Measurements from ENCODE around the gene RABGGTA.

The RABGGTA gene

GRCh38 chr14:24254630-24255392 lies 16.6 kb downstream of the RABGGTA start:
- TF ChIP-seq CTCF (IDR thresholded peaks at IDR 0.05; ENCODE audit: low read depth, low read length, missing control alignments): no peak
- no peak overlapping the region for H3K4me3 ChIP-seq (ENCODE audit: low read depth, low read length)
- no peak for DNase-seq (ENCODE audit: low read depth)

- H3K4me3 ChIP-seq (ENCODE audit: low read depth, low read length): no peak overlapping the region
- no peak for TF ChIP-seq CTCF (IDR thresholded peaks at IDR 0.05; ENCODE audit: low read depth, low read length, missing control alignments)
- no peak for DNase-seq (ENCODE audit: low read depth)
Measured at GRCh38 chr14:24253936-24254335, 17.5 kb downstream of the RABGGTA start.

- TF ChIP-seq CTCF (IDR thresholded peaks at IDR 0.05; ENCODE audit: low read depth, low read length, missing control alignments): no peak
- DNase-seq (ENCODE audit: low read depth): no peak
- no peak overlapping the region for H3K4me3 ChIP-seq (ENCODE audit: low read depth, low read length)
Measured at GRCh38 chr14:24252289-24253124, 18.9 kb downstream of the RABGGTA start.

- no peak for DNase-seq (ENCODE audit: low read depth)
Measured at GRCh38 chr14:24251880-24252288, 19.5 kb downstream of the RABGGTA start.

GRCh38 chr14:24250354-24250753 lies 21.0 kb downstream of the RABGGTA start:
- no peak for TF ChIP-seq CTCF (IDR thresholded peaks at IDR 0.05; ENCODE audit: low read depth, low read length, missing control alignments)
- no peak for DNase-seq (ENCODE audit: low read depth)
- no peak overlapping the region for H3K4me3 ChIP-seq (ENCODE audit: low read depth, low read length)

More at GRCh38 chr14:24251880-24252288, 19.5 kb downstream of the RABGGTA start:
- H3K4me3 ChIP-seq (ENCODE audit: low read depth, low read length): no peak overlapping the region
- TF ChIP-seq CTCF (IDR thresholded peaks at IDR 0.05; ENCODE audit: low read depth, low read length, missing control alignments): no peak

- H3K4me3 ChIP-seq (ENCODE audit: low read depth, low read length): no peak overlapping the region
- TF ChIP-seq CTCF (IDR thresholded peaks at IDR 0.05; ENCODE audit: low read depth, low read length, missing control alignments): no peak
- no peak for DNase-seq (ENCODE audit: low read depth)
Measured at GRCh38 chr14:24249230-24250021, 22.0 kb downstream of the RABGGTA start.

Measured in GM12864 (cell line).